ENCODE measurements around the gene GIMAP8. TPM values are rescaled to one million over a fixed set of nuclear protein-coding genes. Genes with fewer than 3 reads are reported as not detected.
"Not testable (repeated sequence)": the region's sequence is repeated elsewhere in the genome, so short reads cannot be mapped to it uniquely, and the experiment has no call there.

GIMAP8 gene
- total and polyA plus RNA-seq, 10 donors, result 10.9 to 96.0 (median 54.1) TPM

GRCh38 chr7:150451833-150452461, 1.5 kb downstream of the GIMAP8 start:
- WGBS, 5 donors, result 16 to 26% (median 18%) methylated on average over 8 of the region's 8 CpGs
- H3K4me1 ChIP-seq, result peaks cover 23 to 92% (median 70%) of the 10 kb centered on the region in 6 donors
- peak overlapping the region; percentile 82 to 95 (median 91) for H3K27ac ChIP-seq
- no peaks in the 10 kb centered on the region for H3K27me3 ChIP-seq (replicated peaks in 1 of 7)
- H3K36me3 ChIP-seq, result peaks cover 0 to 28% (median 0%) of the 10 kb centered on the region in 6 donors
- H3K9me3 ChIP-seq, result peaks cover 0 to 14% (median 3%) of the 10 kb centered on the region in 8 donors
- TF ChIP-seq CTCF (IDR thresholded peaks at IDR 0.05 in 8 of 11, conservative IDR thresholded peaks at IDR 0.05 in 3 of 11) (peak in 1 of 11 experiments; percentile 2), POLR2AphosphoS5 (IDR thresholded peaks at IDR 0.05) (peak in 1 of 3 donors; percentile 52), POLR2A (IDR thresholded peaks at IDR 0.05) (no peak)
- DNase-seq, result no peak
- intact Hi-C loops (cut with DNase I; ENCODE audit: low total_unique reads), result no loop called here
- H3K4me3 ChIP-seq, result peak overlapping the region; percentile 29 to 93 (median 72)

GRCh38 chr7:150453181-150453580, 2.8 kb downstream of the GIMAP8 start:
- WGBS, 5 donors, result 60 to 79% (median 66%) methylated on average over 8 of the region's 8 CpGs
- no peaks in the 10 kb centered on the region for H3K27me3 ChIP-seq (replicated peaks in 1 of 7)
- TF ChIP-seq POLR2AphosphoS5 (IDR thresholded peaks at IDR 0.05) (no peak), POLR2A (IDR thresholded peaks at IDR 0.05) (no peak), CTCF (IDR thresholded peaks at IDR 0.05 in 8 of 11, conservative IDR thresholded peaks at IDR 0.05 in 3 of 11) (no peak)
- H3K9me3 ChIP-seq, result peaks cover 0 to 18% (median 3%) of the 10 kb centered on the region in 8 donors
- peaks cover 0 to 33% (median under 1%) of the 10 kb centered on the region in 6 donors for H3K36me3 ChIP-seq
- DNase-seq, result no peak
- H3K4me1 ChIP-seq, result peaks cover 23 to 92% (median 66%) of the 10 kb centered on the region in 6 donors
- intact Hi-C loops (cut with DNase I; ENCODE audit: low total_unique reads), result no loop called here
- H3K4me3 ChIP-seq, result peak overlapping the region; percentile 29 to 93 (median 72)
- peak overlapping the region; percentile 46 to 95 (median 91) for H3K27ac ChIP-seq

- Histone ChIP-seq H3K27ac (peak overlapping the region in 6 of 8 donors; percentile 20 to 95 (median 91)), H3K4me3 (peak overlapping the region in 6 of 8 donors; percentile 7 to 93 (median 70)), H3K4me1 (peaks cover 19 to 88% (median 58%) of the 10 kb centered on the region in 6 donors), H3K9me3 (peaks cover 0 to 18% (median 3%) of the 10 kb centered on the region in 8 donors), H3K36me3 (peaks cover 0 to 40% (median 2%) of the 10 kb centered on the region in 6 donors), H3K27me3 (replicated peaks in 1 of 7) (no peaks in the 10 kb centered on the region)
- intact Hi-C loops (cut with DNase I; ENCODE audit: low total_unique reads), result no loop called here
- TF ChIP-seq POLR2A (IDR thresholded peaks at IDR 0.05), result no peak
- TF ChIP-seq POLR2AphosphoS5 (IDR thresholded peaks at IDR 0.05), result peak in 1 of 3 donors; percentile 11
- DNase-seq, result no peak
- 81 to 97% (median 91%) methylated on average over 5 of the region's 5 CpGs for WGBS, 5 donors
These were observed 3.5 kb downstream of the GIMAP8 start for GRCh38 chr7:150453892-150454291.

- Histone ChIP-seq H3K4me1 (peaks cover 0 to 57% (median 27%) of the 10 kb centered on the region in 6 donors), H3K36me3 (peaks cover 0 to 72% (median 4%) of the 10 kb centered on the region in 6 donors), H3K27ac (peak overlapping the region in 1 of 8 donors; percentile 28), H3K9me3 (peaks cover 0 to 46% (median 26%) of the 10 kb centered on the region in 8 donors)
- DNase-seq; H3K4me3 ChIP-seq; H3K27me3 ChIP-seq (replicated peaks in 1 of 7): not testable (repeated sequence)
- 89 to 95% (median 92%) methylated on average over 5 of the region's 5 CpGs for WGBS, 5 donors
- intact Hi-C loops (cut with DNase I; ENCODE audit: low total_unique reads), result loop anchor here (5.0 kb wide), 1 partner anchor 115 kb away; no protein-coding TSS in a partner anchor
These were observed 6.6 kb downstream of the GIMAP8 start for GRCh38 chr7:150457064-150457463.

- intact Hi-C loops (cut with DNase I; ENCODE audit: low total_unique reads), result loop anchor here (5.0 kb wide), 1 partner anchor 114 kb away; no protein-coding TSS in a partner anchor
- Histone ChIP-seq H3K36me3 (peaks cover 0 to 74% (median 4%) of the 10 kb centered on the region in 6 donors), H3K27me3 (replicated peaks in 1 of 7) (no peaks in the 10 kb centered on the region), H3K27ac (peak overlapping the region in 1 of 8 donors; percentile 28), H3K9me3 (peaks cover 0 to 57% (median 38%) of the 10 kb centered on the region in 8 donors), H3K4me3 (no peak overlapping the region), H3K4me1 (peaks cover 0 to 45% (median 19%) of the 10 kb centered on the region in 6 donors)
- no peak for DNase-seq
- TF ChIP-seq POLR2A (IDR thresholded peaks at IDR 0.05) (no peak), POLR2AphosphoS5 (IDR thresholded peaks at IDR 0.05) (peak in 1 of 3 donors; percentile 17), CTCF (IDR thresholded peaks at IDR 0.05 in 8 of 11, conservative IDR thresholded peaks at IDR 0.05 in 3 of 11) (no peak)
- 97 to 100% (median 100%) methylated on average over 1 of the region's 1 CpG for WGBS, 5 donors
These were observed 7.8 kb downstream of the GIMAP8 start for GRCh38 chr7:150458235-150458634.
